Parathyroid adenoma (tissue), 2 donors: ENCODE data around the gene SIDT1.
"Not testable (repeated sequence)": the region's sequence is repeated elsewhere in the genome, so short reads cannot be mapped to it uniquely, and the experiment has no call there.

Experiments
- H2AFZ ChIP-seq: fragments of 300-600 bp; sonication (generic); one replicate; pipeline ENCODE4 v1.7.0; 2017; ENCODE audit warnings: antibody characterized with exemption, mild to moderate bottlenecking
- H3K27ac ChIP-seq: fragments of 300-600 bp; sonication (generic); one replicate; pipeline ENCODE4 v1.7.0; 2017
- H3K27me3 ChIP-seq: fragments of 300-600 bp; sonication (generic); one replicate; pipeline ENCODE4 v1.7.0; 2017; ENCODE audit warnings: low read length; ENCODE audit not compliant: control insufficient read depth, insufficient read depth
- H3K36me3 ChIP-seq: fragments of 300-600 bp; sonication (generic); one replicate; pipeline ENCODE4 v1.7.0; 2017; ENCODE audit warnings: low read length; ENCODE audit not compliant: control insufficient read depth, insufficient read depth
- H3K4me1 ChIP-seq: fragments of 300-600 bp; sonication (generic); one replicate; pipeline ENCODE4 v1.7.0; 2017; ENCODE audit warnings: control low read depth
- H3K4me2 ChIP-seq: fragments of 300-600 bp; sonication (generic); one replicate; pipeline ENCODE4 v1.7.0; 2017; ENCODE audit warnings: low read length
- H3K4me3 ChIP-seq: fragments of 300-600 bp; sonication (generic); one replicate; pipeline ENCODE4 v1.7.0; 2017; ENCODE audit warnings: low read depth, low read length
- H3K79me2 ChIP-seq: fragments of 300-600 bp; sonication (generic); one replicate; pipeline ENCODE4 v1.7.0; 2017; ENCODE audit warnings: control low read depth
- H3K9ac ChIP-seq: fragments of 300-600 bp; sonication (generic); one replicate; pipeline ENCODE4 v1.7.0; 2017; ENCODE audit warnings: mild to moderate bottlenecking
- H3K9me3 ChIP-seq: fragments of 300-600 bp; sonication (generic); one replicate; pipeline ENCODE4 v1.7.0; 2017; ENCODE audit warnings: low read length; ENCODE audit not compliant: control insufficient read depth
- CTCF ChIP-seq: fragments of 300-600 bp; sonication (generic); IDR thresholded peaks from one replicate; pipeline ENCODE4 v1.7.0; 2017; ENCODE audit warnings: antibody characterized with exemption, mild to moderate bottlenecking
- donor health status: primary hyperparathyroidism.

The SIDT1 gene

DNA sequence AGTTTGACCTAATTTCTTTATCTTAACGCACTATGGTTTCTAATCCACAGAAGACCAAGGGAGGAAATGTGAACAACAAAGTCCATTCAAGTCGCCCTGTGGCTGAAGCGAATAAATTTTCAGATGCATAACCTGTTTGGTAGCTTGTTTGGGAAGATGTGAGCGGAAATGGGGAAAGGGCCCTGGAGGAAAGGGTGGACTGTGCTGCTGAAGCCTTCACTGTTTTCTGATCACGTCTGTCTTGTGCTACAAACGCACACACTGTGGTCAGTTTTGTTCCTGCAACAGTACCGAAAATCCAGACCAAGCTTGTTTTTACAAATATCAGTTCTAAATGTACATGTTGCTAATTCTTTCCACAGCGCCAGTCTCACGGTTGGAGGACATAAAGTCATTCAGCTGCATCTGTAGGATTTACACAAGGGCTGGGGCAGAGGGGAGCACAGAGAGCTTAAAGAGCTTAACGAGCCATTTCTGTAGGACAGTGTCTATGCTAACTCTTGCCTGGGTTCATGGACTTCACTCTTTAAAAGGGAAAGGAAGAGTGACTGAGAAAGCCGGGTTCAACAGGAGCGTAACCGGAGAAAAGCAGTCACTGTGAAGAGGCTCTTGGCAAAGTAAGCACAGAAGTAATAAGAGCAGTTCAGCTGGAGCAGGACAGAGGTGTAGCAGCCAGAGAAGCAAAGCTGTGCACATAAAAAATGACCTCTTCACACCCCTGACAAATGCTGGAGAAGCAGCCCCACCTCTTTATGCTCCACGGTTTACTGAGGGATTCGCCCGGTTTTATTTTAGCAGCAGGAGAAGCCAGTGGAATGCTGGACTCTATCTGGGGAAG lies 97.4 kb downstream of the SIDT1 start:
- no peak overlapping the region for H3K4me3 ChIP-seq
- H3K27me3 ChIP-seq: no peaks in the 10 kb centered on the region
- no peaks in the 10 kb centered on the region for H3K79me2 ChIP-seq
- H3K4me1 ChIP-seq: peaks cover 3% of the 10 kb centered on the region
- H3K4me2 ChIP-seq: peak overlapping the region; percentile 24
- no peaks in the 10 kb centered on the region for H3K9me3 ChIP-seq
- no peak for TF ChIP-seq CTCF
- no peak overlapping the region for H3K9ac ChIP-seq
- H3K27ac ChIP-seq: no peak overlapping the region
- H2AFZ ChIP-seq: peak overlapping the region; percentile 67
- H3K36me3 ChIP-seq: no peaks in the 10 kb centered on the region

GRCh38 chr3:113630956-113631542 lies 98.7 kb downstream of the SIDT1 start:
- no peak overlapping the region for H3K27ac ChIP-seq

DNA sequence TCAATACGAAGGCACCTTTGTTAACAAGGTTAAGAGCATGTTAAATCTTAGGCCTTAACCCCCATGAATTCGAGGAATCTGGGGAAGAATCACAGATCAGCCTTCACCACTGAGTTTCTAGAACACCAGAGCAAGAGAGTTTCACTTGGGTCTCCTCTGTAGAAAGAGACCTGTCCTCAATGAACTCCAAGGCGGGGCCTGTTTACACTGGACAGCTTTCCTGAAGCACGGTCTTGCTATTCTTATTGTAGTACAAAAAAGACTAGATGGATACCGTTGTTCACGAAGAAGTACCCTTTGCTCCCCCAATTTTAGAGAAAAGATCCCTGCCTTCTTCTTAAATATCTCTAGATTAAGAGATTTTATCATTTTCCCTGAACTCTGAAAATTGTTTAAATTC lies 99.2 kb downstream of the SIDT1 start:
- Histone ChIP-seq H3K4me3 (no peak overlapping the region), H3K9me3 (no peaks in the 10 kb centered on the region), H3K79me2 (no peaks in the 10 kb centered on the region), H3K9ac (no peak overlapping the region), H3K4me1 (peaks cover 3% of the 10 kb centered on the region), H3K27me3 (no peaks in the 10 kb centered on the region), H3K4me2 (no peak overlapping the region), H3K27ac (no peak overlapping the region), H3K36me3 (no peaks in the 10 kb centered on the region), H2AFZ (peak overlapping the region; percentile 67)
- TF ChIP-seq CTCF: no peak

More at GRCh38 chr3:113630956-113631542, 98.7 kb downstream of the SIDT1 start:
- Histone ChIP-seq H3K4me1 (peaks cover 3% of the 10 kb centered on the region), H3K4me3 (no peak overlapping the region), H3K36me3 (no peaks in the 10 kb centered on the region), H3K27me3 (no peaks in the 10 kb centered on the region), H3K9ac (no peak overlapping the region), H2AFZ (peak overlapping the region; percentile 67), H3K4me2 (no peak overlapping the region), H3K79me2 (no peaks in the 10 kb centered on the region), H3K9me3 (no peaks in the 10 kb centered on the region)
- TF ChIP-seq CTCF: no peak

DNA sequence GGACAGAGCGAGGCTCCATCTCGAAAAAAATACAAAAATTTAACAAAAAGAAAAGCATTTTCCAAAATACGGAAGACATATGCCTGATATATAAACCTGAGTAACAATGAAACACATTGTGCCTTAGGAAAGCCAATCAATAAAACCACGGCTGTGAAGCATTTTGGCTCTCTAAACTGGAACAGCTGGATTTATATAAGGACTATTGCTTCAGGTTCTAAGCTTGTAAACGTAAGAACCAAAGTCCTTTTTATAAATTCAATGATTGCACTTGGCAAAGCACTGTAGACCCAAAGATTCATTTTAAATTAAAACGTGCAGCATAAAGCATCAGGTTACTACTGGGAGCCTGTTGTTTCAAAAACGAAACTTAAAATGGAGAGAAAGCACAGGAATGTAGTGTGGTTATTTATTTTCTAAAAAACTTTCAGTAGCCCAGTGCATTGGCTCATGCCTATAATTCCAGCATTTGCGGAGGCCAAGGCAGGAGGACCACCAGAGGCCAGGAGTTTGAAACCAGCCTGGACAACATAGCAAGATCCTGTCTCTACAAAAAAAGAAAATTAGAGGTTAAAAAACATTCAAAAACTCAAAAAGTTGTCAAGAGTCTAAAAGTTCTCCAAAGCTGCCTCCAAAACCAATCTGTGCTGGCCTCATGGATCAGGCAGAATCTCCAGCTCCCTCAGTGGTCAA lies 102.6 kb downstream of the SIDT1 start:
- no peak overlapping the region for H2AFZ ChIP-seq
- no peak overlapping the region for H3K4me3 ChIP-seq
- TF ChIP-seq CTCF: no peak
- no peaks in the 10 kb centered on the region for H3K79me2 ChIP-seq
- H3K36me3 ChIP-seq: no peaks in the 10 kb centered on the region
- no peaks in the 10 kb centered on the region for H3K27me3 ChIP-seq
- no peak overlapping the region for H3K9ac ChIP-seq
- no peaks in the 10 kb centered on the region for H3K9me3 ChIP-seq
- no peak overlapping the region for H3K4me2 ChIP-seq
- peaks cover 3% of the 10 kb centered on the region for H3K4me1 ChIP-seq
- no peak overlapping the region for H3K27ac ChIP-seq

DNA sequence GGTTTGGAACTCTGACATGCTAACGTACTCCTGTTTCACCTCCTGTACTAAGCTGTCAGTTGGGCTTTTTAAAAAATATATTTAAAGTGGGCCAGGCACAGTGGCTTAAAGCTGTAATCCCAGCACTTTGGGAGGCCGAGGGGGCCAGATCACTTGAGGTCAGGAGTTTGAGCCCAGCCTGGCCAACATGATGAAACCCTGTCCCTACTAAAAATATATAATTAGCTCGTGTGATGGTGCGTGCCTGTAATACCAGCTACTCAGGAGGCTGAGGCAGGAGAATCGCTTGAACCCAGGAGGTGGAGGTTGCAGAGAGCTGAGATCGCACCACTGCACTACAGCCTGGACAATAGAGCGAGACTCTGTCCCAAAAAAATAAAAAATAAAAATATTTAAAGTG lies 103.7 kb downstream of the SIDT1 start:
- not testable (repeated sequence) for H3K27ac ChIP-seq, H3K9me3 ChIP-seq, H3K4me2 ChIP-seq, H3K9ac ChIP-seq, H3K36me3 ChIP-seq, H3K4me3 ChIP-seq, H3K27me3 ChIP-seq, H3K4me1 ChIP-seq, H3K79me2 ChIP-seq, H2AFZ ChIP-seq
